ENCODE results near the gene IFI27L1.

Gene IFI27L1

GRCh38 chr14:94138251-94138650 is 57.1 kb downstream of the IFI27L1 start:
- no peak for DNase-seq

DNA sequence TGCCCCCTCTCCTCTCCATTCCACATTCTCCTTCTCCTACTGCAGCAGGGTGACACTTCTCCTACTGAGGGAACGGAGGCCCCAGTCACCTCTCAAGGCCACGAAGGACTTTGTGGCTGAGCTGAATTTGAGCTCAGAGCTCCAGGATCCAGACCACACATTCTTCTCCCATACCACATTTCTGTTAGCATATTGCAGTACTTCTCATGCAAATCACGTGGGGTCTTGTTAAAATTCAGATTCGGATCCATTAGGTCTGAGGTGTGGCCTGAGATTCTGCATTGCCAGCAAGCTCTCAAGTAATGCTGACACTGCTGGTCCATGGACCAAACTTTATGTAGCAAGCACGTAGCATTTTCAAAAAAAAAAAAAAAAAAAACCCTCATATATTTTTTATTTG is 57.9 kb downstream of the IFI27L1 start:
- DNase-seq: no peak

- no peak for DNase-seq
Observed at GRCh38 chr14:94139421-94139820, 58.3 kb downstream of the IFI27L1 start.

- no peak for DNase-seq
Observed at GRCh38 chr14:94142247-94142646, 61.1 kb downstream of the IFI27L1 start.

DNA sequence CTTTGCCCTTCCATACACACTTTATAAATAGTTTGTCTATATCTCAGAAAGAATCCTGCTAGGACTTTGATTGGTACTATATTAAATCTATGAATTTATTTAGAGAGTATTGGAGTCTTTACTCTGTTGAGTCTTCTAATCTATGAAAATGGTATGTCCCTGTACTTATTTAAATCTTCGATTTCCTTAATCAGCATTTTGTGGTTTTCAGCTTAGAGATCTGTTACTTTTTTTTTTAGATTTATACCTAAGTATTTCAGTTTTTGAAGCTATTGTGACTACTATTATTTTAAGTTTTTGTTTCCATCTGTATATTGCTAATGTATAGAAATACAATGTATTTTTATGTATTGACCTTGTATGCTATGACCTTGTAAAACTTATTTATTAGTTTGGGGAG is 61.7 kb downstream of the IFI27L1 start:
- DNase-seq: no peak

DNA sequence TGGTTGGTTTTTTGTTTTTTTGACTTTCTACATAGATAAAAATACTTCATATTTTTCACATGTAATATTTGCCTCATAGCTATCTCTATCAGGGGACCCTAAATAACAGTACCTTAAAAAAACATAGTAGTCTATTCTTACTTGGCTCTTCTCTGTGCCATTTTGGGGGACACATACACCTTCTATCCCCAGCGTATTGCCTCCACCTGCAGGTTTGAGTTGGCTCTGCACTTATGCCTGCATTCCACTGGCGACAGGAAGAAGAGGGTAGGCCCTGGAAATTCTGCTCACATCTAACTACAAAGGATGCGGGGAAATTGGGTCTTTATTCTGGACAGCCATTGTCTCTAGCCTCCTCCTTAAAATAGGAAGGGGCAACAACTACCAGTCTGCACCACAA is 62.1 kb downstream of the IFI27L1 start:
- DNase-seq: no peak

DNA sequence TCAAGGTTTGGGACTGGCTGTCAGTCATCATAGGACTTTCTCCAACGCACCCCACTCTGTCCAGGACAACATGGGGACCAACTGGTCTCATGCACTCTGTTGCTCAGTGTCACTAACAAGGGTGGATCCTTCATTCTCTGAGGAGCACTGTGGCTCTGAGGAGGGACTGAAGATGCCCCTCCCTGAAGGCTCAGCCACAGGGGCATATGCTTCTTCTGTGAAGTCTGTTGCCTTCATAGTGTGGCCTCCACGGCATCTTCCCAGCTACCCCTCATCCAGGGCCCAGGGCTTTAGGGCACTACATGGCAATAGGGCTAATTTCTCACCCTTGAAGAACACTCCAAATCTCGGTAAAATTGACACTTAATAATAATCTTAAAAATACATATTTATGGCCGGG is 62.6 kb downstream of the IFI27L1 start:
- no peak for DNase-seq

GRCh38 chr14:94144765-94145164 is 63.7 kb downstream of the IFI27L1 start:
- DNase-seq: no peak

- DNase-seq: no peak
Observed at GRCh38 chr14:94145902-94146527, 64.9 kb downstream of the IFI27L1 start.
